ENCODE results near the gene TMX4.

GRCh38 chr20:7959484-7959883 is 60.1 kb downstream of the TMX4 start:
- TF ChIP-seq POLR2A (IDR thresholded peaks at IDR 0.05; ENCODE audit: low read depth, low read length) = no peak
- no peak for TF ChIP-seq TAF1 (IDR thresholded peaks at IDR 0.05; ENCODE audit: borderline replicate concordance, low read depth, low read length)
- no peak for TF ChIP-seq POLR2AphosphoS5 (IDR thresholded peaks at IDR 0.05; ENCODE audit: low read depth, low read length)
